Measurements from ENCODE around the gene ENPEP. TPM values are rescaled to one million over a fixed set of nuclear protein-coding genes. Genes with fewer than 3 reads are reported as not detected.

ENPEP gene, protein sequence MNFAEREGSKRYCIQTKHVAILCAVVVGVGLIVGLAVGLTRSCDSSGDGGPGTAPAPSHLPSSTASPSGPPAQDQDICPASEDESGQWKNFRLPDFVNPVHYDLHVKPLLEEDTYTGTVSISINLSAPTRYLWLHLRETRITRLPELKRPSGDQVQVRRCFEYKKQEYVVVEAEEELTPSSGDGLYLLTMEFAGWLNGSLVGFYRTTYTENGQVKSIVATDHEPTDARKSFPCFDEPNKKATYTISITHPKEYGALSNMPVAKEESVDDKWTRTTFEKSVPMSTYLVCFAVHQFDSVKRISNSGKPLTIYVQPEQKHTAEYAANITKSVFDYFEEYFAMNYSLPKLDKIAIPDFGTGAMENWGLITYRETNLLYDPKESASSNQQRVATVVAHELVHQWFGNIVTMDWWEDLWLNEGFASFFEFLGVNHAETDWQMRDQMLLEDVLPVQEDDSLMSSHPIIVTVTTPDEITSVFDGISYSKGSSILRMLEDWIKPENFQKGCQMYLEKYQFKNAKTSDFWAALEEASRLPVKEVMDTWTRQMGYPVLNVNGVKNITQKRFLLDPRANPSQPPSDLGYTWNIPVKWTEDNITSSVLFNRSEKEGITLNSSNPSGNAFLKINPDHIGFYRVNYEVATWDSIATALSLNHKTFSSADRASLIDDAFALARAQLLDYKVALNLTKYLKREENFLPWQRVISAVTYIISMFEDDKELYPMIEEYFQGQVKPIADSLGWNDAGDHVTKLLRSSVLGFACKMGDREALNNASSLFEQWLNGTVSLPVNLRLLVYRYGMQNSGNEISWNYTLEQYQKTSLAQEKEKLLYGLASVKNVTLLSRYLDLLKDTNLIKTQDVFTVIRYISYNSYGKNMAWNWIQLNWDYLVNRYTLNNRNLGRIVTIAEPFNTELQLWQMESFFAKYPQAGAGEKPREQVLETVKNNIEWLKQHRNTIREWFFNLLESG
- 3.0 TPM for total RNA-seq

DNA sequence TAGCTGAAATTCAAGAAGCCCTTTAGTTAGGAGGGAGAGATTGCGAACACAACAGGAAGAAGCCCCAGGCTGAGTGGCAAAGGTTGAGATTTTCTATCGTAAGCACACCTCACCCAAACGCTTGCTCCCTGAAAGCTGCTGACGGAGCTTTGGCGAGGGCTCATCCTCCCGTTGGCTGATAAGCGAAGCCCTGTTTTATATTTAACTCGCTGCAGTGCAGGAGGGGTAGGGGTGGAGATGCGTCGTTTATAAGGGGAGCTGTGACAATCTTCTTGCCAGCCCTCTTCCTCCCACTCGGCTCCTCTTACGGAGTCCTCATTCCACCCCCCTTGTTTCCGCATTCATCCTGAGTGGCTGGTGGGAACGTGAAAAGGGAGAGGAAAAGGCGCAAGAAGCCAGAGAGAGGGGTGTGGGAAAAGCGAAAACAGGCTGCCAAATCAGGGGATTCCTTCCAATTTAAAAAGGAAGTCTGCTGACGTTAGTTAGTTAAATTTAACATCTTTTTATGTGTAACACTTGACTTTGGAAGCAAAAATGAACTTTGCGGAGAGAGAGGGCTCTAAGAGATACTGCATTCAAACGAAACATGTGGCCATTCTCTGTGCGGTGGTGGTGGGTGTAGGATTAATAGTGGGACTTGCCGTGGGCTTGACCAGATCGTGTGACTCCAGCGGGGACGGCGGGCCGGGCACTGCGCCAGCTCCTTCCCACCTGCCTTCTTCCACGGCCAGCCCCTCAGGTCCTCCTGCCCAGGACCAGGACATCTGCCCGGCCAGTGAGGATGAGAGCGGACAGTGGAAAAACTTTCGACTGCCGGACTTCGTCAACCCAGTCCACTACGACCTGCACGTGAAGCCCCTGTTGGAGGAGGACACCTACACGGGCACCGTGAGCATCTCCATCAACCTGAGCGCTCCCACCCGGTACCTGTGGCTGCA, at the start of gene ENPEP:
TSS of gene ENPEP (plus strand) at position 275 of the 938 bp plus-strand sequence. CDS start at position 535, 260 bp downstream.

Small RNAs within 50 kb of the gene (small RNA-seq; reads per million reads assigned to genes)
- not detected for gene RF00494

Other genes starting within 250 kb of the ENPEP start
- gene PITX2, start 146.9 kb downstream of the ENPEP start, total RNA-seq = 11.8 TPM